HG03039 (cell line): Measurements from ENCODE around the gene SNX22.

Experiments used
- ATAC-seq: cut with Tn5 transposase; IDR thresholded peaks from one replicate; pipeline ENCODE4 v1.9.1; 2021; ENCODE audit warnings: mild to moderate bottlenecking, moderate library complexity; ENCODE audit not compliant: unreplicated experiment

The SNX22 gene

DNA sequence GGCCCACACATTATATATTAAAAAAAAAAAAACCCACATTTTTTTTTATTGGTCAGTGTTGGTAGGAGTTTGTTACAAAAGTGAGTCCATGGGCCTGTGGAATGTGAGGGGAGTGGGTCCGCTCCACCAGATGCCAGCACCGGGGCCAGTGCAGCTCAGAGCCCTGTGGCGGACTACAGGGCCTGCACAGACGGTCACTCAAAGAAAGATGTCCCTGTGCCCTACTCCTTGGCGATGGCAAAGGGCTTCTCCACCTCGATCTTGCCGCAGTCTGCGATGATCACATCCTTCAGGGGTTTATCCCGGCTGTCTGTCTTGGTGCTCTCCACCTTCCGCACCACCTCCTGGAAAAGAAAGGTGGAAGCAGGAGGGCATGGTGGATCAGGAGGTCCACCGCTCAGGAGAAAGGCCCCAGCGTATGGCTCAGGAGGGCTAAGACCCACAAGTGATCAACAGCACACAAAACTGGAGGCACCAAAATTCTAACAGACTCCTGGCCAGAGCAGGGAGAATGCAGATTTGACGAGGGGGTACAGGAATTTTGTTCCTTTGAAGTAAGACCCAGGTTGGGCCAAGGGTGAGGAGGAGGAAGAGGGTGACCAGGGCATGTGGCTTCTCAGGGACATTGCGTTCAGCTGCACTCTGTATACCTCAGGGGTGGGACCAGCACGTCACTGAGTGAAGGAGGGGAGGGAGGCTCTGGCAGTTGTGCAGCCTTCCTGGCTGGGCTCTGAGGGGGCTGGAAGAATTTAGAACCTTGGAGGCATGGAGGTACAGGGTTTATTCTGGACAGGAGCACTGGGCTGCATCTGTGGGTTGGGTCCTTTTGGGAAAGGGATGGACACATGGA, 4.5 kb downstream of the SNX22 start:
- ATAC-seq, result no peak

DNA sequence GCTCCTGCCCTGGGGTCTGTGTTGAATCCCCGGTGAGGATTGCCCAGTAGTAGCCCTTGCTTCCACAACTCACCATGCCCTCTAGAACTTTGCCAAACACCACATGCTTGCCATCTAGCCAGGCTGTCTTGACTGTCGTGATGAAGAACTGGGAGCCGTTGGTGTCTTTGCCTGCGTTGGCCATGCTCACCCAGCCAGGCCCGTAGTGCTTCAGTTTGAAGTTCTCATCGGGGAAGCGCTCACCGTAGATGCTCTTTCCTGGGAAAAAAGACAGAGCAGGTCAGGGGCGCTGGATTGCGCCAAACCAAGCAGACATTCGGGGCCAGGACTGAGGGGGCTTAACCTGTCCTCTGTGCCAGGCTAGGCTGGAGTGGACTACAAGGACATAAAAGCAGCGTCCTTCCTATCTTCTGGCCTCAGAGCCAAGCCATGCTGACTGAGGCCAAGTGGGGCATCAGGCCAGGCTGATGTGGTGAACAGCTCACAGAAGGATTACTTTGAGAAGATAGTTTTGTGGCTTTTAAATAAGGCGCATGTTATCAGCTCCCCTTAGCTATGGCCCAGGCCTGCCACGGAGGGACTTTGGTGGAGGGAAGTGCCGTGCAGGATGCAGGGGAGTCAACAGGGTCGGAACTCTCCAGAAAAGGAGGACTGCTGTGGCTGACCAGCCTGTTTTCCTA, 5.3 kb downstream of the SNX22 start:
- ATAC-seq, result no peak

- ATAC-seq, result no peak
Measured at GRCh38 chr15:64157599-64158125, 6.1 kb downstream of the SNX22 start.

DNA sequence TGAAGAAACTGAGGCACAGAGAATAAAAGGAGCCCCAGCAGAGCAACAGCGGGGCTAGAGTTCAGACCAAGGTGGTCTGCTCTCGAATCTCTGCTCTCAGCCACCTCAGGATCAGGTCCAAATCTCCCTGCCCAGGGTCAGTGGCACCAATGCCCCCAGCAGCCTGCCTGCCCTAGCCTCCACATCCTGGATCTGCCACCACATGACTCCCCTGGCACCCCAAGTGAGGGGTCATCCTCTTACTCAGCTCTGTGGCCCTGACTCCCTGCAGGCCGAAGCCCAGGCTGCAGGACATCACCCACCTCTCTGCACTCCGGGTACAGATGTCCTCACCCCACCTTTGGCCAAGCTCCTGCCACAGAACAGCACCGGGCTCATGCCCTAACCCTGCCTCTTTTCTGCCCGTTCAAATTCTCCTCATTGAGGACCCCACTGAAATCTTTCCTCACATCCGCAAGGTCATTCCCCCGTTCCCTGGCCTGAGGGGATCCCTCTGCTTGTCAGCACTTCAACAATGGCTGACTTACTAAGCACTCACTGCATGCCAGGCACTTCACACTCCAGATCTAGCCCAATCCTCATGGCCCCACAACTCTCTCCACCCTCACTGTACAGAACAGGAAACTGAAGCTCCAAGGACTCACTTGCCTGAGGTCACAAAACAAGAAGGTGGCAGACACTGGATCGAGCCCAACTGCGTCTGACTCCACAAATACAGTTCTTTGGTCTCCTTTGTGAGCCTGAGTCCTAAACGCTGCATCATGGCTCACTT, 7.0 kb downstream of the SNX22 start:
- ATAC-seq, result no peak

- no peak for ATAC-seq
Measured at GRCh38 chr15:64161688-64162477, 10.4 kb downstream of the SNX22 start.

- peak; percentile 11 for ATAC-seq
Measured at GRCh38 chr15:64162478-64162868, 10.9 kb downstream of the SNX22 start.

DNA sequence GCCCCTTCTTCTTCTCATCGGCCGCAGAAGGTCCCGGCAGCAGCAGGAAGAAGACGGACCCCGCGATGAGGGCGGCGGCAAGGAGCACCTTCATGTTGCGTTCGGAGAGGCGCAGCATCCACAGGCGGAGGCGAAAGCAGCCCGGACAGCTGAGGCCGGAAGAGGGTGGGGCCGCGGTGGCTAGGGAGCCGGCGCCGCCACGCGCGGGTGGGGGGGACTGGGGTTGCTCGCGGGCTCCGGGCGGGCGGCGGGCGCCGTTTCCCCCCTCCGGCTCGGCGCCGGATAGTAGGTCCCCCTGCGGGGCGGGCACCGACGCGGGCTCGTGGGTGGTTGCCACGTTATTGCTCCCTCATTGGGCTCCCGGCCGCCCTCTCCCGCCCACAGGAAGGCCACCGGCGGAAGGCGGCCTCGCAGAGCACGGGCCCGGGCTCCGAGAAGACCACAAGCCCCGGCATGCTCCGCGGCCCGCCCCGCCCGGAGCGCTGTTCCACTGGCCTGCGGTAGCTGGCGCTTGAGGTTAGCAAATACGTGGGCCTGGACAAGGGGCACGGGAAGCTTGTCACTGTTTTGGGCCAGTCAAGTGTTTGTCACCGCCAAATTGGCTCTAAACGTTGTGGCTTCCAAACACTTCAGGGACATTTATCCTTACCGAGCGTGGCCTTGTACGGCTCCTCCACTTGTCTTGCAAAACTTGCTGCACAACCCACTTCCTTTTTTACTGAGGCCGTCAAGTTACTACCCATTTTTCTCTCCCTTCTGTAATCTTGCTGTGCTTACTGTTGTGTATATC, 11.5 kb downstream of the SNX22 start, which contains the start of gene PPIB:
Gene PPIB (minus strand): TSS at position 154 of the 790 bp plus-strand sequence. CDS start 36 bp downstream, at position 118.
- ATAC-seq, result peak; percentile 87

DNA sequence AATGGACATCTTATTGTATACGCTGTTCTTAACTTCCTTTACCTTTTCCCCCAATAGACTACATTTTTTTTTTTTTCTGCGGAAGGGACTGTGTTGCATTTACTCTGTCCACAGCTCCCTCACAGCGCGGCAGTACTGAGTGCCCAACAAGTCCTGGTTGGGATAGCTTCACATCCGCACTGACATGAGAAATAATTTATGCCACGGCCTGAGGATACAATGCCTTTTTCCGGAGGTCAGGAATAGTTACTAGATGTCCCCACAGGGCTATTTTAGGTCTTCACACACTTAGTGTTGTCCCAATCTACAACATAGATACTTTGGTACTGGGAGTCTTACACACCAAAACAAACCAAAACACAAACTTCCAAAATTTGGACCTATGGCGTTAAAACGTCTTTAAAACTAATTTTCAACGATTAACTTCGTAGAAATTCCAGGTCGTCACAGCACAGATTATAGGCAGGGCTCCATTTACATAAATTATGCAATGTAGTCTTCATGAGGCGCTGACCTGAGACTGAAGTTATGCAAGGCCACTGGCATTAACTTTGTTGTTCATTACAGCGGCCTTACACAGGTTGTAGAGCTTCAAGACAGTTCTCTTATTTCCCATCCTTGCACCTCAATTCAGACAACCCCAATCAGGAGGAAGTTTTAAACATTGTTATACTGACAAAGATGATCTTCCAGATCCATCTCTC, 12.3 kb downstream of the SNX22 start:
- no peak for ATAC-seq

- no peak for ATAC-seq
Measured at GRCh38 chr15:64164436-64164835, 12.9 kb downstream of the SNX22 start.

DNA sequence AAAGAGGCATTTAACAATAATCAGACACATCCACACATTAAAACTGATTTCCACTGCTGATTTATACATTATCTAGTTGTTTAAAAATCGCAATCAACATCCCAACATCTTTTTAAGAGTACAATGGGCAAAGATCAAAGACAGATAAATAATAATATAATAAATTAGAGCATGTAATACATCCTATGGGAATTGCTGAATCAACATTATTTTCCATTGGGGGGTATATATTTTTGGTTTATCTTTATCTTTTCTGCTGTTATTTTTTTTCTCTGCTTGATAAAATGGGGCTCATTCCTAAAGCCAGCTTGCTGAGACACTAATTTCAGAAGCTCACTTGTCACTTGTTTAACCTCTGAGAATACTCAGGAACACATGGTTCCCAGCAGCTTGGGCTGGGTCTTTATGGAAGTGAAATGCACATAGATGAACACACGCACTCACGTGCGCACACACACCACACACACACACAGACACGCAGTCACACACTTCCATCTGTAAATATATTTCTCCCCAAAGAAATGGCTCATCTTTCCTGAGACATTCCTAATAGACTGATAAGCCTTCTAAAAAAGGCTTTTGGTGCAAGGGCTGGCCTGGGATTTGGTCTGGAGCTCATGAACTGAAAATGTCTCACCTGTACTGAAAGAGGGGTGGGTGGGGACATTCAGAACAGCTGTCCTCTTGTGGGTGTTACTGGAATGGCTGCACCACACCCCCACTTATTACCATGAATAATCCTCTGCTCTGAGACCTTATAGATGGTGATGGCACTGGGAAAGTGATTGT, 14.8 kb downstream of the SNX22 start:
- no peak for ATAC-seq

DNA sequence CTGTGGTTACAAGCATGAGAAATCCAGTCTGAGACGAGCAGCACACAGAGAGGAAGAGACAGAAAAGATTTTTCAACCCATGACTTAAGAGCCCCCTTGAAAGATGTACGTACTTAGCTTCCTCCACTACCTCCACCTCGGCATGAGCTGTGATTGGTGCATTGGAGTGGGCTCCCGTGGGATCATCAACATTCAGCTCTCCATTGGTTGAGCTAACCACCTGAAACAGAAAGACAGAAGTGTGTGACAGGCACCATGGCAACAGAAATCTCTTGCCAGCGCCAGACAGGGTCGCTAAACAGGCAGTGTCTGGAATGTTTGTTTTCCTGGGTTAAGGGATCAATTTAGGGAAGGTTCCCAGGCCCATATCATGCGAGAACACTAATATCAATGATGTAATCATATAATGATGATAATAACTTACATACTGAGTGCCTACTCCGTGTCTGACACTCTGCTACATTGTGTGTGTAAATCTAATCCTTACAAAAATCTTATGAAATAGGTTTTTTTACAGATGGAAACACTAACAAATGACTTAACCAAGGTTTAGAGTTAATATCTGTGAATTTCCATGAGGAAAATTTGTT, 28.8 kb downstream of the SNX22 start:
- no peak for ATAC-seq

DNA sequence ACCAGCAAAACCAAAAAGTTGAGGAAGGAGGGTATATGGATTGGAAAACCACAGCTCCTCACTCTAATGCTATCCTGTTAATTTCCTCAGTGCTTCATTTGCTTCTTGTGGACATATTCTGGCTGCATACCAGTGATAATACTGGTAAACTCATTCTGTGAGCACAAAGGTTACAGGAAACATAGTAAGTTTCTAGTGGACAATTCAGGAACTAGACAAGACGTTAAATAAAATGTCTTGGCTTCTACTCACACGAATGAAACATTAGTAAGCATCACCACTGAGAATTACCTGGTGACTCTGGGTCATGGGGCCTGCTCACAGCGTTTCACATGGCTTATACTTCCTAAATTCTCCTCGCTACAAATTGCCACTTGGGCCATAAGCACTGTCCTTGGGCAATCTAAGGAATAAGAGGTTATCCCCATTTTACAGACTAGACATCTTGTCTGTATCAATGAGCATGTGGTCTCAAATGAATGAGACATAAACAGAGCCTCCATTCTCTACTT, 31.4 kb downstream of the SNX22 start:
- no peak for ATAC-seq

DNA sequence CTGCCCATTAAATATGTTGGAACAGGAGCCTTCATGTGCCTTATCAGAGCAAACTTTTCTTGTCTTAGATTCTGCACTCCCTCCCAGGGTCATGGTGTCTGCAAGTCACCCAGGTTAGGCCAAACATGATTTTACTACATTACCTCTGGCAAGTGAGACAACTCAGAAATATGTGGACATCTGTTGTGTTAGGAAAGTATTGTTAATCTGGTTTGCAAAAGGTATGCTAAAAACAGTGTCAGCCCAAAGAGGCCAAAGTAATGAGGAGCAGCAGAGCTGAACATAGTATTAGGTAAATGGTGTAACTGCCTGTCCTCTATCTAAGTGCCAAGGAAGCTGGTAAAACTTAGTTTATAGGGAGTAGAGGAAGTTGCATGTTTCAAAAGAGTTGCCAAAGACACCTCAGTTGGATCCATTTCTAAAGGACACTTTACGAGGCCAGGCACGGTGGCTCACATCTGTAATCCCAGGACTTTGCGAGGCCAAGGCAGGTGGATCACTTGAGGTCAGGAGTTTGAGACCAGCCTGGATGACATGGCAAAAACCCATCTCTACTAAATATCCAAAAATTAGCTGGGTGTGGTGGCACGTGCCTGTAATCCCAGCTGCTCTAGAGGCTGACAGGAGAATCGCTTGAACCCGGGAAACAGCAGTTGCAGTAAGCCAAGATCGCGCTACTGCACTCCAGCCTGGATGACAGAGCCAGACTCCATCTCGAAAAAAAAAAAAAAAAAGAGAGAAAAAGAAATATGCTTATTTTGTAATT, 33.8 kb downstream of the SNX22 start:
- ATAC-seq, result no peak

- no peak for ATAC-seq
Measured at GRCh38 chr15:64187396-64188191, 36.1 kb downstream of the SNX22 start.

DNA sequence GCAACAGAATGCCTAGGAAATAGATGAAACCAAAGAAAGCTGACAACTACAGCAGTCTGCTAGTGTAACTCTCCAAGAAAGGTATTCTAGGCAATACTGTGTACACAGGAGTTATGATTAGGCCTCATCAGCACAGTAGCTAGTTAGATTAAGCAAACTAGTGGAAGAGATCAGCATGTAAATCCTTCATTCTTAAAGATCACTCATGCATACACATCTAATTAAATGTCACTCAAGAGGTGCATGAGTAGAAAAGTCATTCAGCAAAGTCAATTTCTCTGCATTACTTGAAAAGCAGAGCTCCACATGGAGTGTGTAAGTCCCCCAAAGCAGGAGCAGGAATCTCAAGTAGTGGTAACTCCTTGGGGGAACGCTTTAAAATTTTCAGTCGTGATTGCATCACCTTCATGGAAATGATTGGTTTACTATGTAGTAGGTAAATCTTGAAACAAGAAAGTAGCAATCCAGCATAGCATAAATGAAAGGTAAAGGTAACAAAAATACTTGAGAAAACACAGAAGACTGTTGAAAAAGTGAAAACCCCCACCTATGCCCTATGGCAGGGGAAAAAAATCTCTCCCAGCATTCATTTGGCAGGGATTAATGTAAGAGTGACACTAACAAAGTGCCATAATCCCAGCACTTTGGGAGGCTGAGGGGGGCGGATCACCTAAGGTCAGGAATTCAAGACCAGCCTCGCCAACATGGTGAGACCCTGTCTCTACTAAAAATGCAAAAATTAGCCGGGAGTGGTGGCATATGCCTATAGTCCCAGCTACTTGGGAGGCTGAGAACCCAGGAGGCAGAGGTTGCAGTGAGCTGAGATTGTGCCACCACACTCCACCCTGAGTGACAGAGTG, 40.7 kb downstream of the SNX22 start:
- no peak for ATAC-seq
